ENCODE measurements around the gene NRSN1.

Gene NRSN1

GRCh38 chr6:24188578-24189080, 62.6 kb downstream of the NRSN1 start:
- in situ Hi-C loops (cut with HindIII; ENCODE audit: low sequenced_read_pairs) = no loop called here
- DNase-seq (ENCODE audit: low read depth, low spot score) = no peak
- TF ChIP-seq CTCF (IDR thresholded peaks at IDR 0.05; ENCODE audit: low read depth, low read length) = no peak
- no peak overlapping the region for H3K4me3 ChIP-seq (ENCODE audit: low read depth, low read length)

- in situ Hi-C loops (cut with HindIII; ENCODE audit: low sequenced_read_pairs) = no loop called here
- no peak overlapping the region for H3K4me3 ChIP-seq (ENCODE audit: low read depth, low read length)
- no peak for DNase-seq (ENCODE audit: low read depth, low spot score)
- no peak for TF ChIP-seq CTCF (IDR thresholded peaks at IDR 0.05; ENCODE audit: low read depth, low read length)
These were observed 65.3 kb downstream of the NRSN1 start for GRCh38 chr6:24191346-24191745.

- in situ Hi-C loops (cut with HindIII; ENCODE audit: low sequenced_read_pairs) = no loop called here
- no peak overlapping the region for H3K4me3 ChIP-seq (ENCODE audit: low read depth, low read length)
- no peak for TF ChIP-seq CTCF (IDR thresholded peaks at IDR 0.05; ENCODE audit: low read depth, low read length)
- DNase-seq (ENCODE audit: low read depth, low spot score) = no peak
These were observed 67.3 kb downstream of the NRSN1 start for GRCh38 chr6:24193364-24193763.

- H3K4me3 ChIP-seq (ENCODE audit: low read depth, low read length) = no peak overlapping the region
- in situ Hi-C loops (cut with HindIII; ENCODE audit: low sequenced_read_pairs) = no loop called here
- DNase-seq (ENCODE audit: low read depth, low spot score) = no peak
- no peak for TF ChIP-seq CTCF (IDR thresholded peaks at IDR 0.05; ENCODE audit: low read depth, low read length)
These were observed 69.1 kb downstream of the NRSN1 start for GRCh38 chr6:24194978-24195700.

- in situ Hi-C loops (cut with HindIII; ENCODE audit: low sequenced_read_pairs) = no loop called here
- TF ChIP-seq CTCF (IDR thresholded peaks at IDR 0.05; ENCODE audit: low read depth, low read length) = no peak
- no peak overlapping the region for H3K4me3 ChIP-seq (ENCODE audit: low read depth, low read length)
- no peak for DNase-seq (ENCODE audit: low read depth, low spot score)
These were observed 70.0 kb downstream of the NRSN1 start for GRCh38 chr6:24195836-24196597.

All from astrocyte of the spinal cord (primary cell).